Neural progenitor cell (in vitro differentiated cells): ENCODE measurements around the gene MED27. TPM values are rescaled to one million over a fixed set of nuclear protein-coding genes. Genes with fewer than 3 reads are reported as not detected.

Source experiments
- DNase-seq: peaks from one replicate; pipeline ENCODE4 v3.0.0-alpha.2; 2016; ENCODE audit warnings: low spot score
- H2AFZ ChIP-seq: fragments of 200-600 bp; sonication (generic); replicated peaks from 2 replicates; pipeline ENCODE4 v1.6.1; 2016; ENCODE audit warnings: antibody characterized with exemption
- H3F3A ChIP-seq: fragments of 200-600 bp; sonication (generic); 2 replicates; pipeline ENCODE4 v1.6.1; 2016; ENCODE audit warnings: antibody characterized with exemption, low read depth
- H3K27ac ChIP-seq: fragments of 200-600 bp; sonication (generic); 2 replicates; pipeline ENCODE4 v1.5.1; 2016; ENCODE audit warnings: mild to moderate bottlenecking
- H3K27me3 ChIP-seq: fragments of 200-600 bp; sonication (generic); 2 replicates; pipeline ENCODE4 v1.6.1; 2016; ENCODE audit warnings: mild to moderate bottlenecking, moderate library complexity
- H3K36me3 ChIP-seq: fragments of 200-600 bp; sonication (generic); 2 replicates; pipeline ENCODE4 v1.5.1; 2016
- H3K4me1 ChIP-seq: fragments of 200-600 bp; sonication (generic); 2 replicates; pipeline ENCODE4 v1.6.1; 2016; ENCODE audit warnings: mixed run types
- H3K4me2 ChIP-seq: fragments of 200-600 bp; sonication (generic); 2 replicates; pipeline ENCODE4 v1.6.1; 2016
- H3K4me3 ChIP-seq: fragments of 200-600 bp; sonication (generic); 2 replicates; pipeline ENCODE4 v1.5.1; 2016
- H3K79me2 ChIP-seq: fragments of 200-600 bp; sonication (generic); 2 replicates; pipeline ENCODE4 v1.6.1; 2016; ENCODE audit warnings: low read depth
- H3K9ac ChIP-seq: fragments of 200-600 bp; sonication (generic); 2 replicates; pipeline ENCODE4 v1.6.1; 2016
- H3K9me3 ChIP-seq: fragments of 200-600 bp; sonication (generic); 2 replicates; pipeline ENCODE4 v1.5.1; 2016; ENCODE audit warnings: low read depth
- H4K20me1 ChIP-seq: fragments of 200-600 bp; sonication (generic); 2 replicates; pipeline ENCODE4 v1.6.1; 2016; ENCODE audit warnings: low read depth
- H3K27ac Mint-ChIP-seq: 3 replicates; pipeline ENCODE4 v1.8.0; 2021; ENCODE audit warnings: mixed read lengths
- H3K27me3 Mint-ChIP-seq: 2 replicates; pipeline ENCODE4 v1.8.0; 2022; ENCODE audit warnings: low read depth, mild to moderate bottlenecking, inconsistent platforms, moderate library complexity, mixed read lengths; ENCODE audit not compliant: insufficient read depth
- H3K36me3 Mint-ChIP-seq: 3 replicates; pipeline ENCODE4 v1.8.0; 2021; ENCODE audit warnings: mixed read lengths
- H3K4me1 Mint-ChIP-seq: 3 replicates; pipeline ENCODE4 v1.8.0; 2021; ENCODE audit warnings: mixed read lengths
- H3K4me3 Mint-ChIP-seq: 3 replicates; pipeline ENCODE4 v1.8.0; 2021; ENCODE audit warnings: mild to moderate bottlenecking, moderate library complexity, mixed read lengths
- H3K9me3 Mint-ChIP-seq: 3 replicates; pipeline ENCODE4 v1.8.0; 2020; ENCODE audit warnings: mixed read lengths
- CTCF ChIP-seq: fragments of 200-600 bp; sonication (generic); IDR thresholded peaks from 2 replicates; pipeline ENCODE4 v1.5.1; 2017; ENCODE audit warnings: antibody characterized with exemption, mild to moderate bottlenecking
- EZH2 ChIP-seq: fragments of 200-600 bp; sonication (generic); IDR thresholded peaks from 2 replicates; pipeline ENCODE4 v1.6.1; 2017; ENCODE audit warnings: antibody characterized with exemption, mild to moderate bottlenecking, moderate library complexity
- EZH2phosphoT487 ChIP-seq: fragments of 200-600 bp; sonication (generic); IDR thresholded peaks from 2 replicates; pipeline ENCODE4 v1.6.1; 2017; ENCODE audit warnings: antibody characterized with exemption
- total RNA-seq: library from RNA; depleted of rRNA; stranded (reverse); fragments of >200 nt; gene quantifications from 2 replicates; pipeline ENCODE4 v1.2.3, GENCODE V29; 2015; ENCODE audit warnings: low replicate concordance

Gene MED27
- total RNA-seq, 1 donor from 2014 or later: 15.1 TPM

- Histone ChIP-seq H3K9me3 (no peaks in the 10 kb centered on the region), H3K9ac (no peak overlapping the region), H3K79me2 (no peaks in the 10 kb centered on the region), H3K4me3 (no peak overlapping the region), H3K27ac (no peak overlapping the region), H4K20me1 (peaks cover 2% of the 10 kb centered on the region), H3K27me3 (no peaks in the 10 kb centered on the region), H3K36me3 (no peaks in the 10 kb centered on the region), H3K4me1 (no peaks in the 10 kb centered on the region), H3F3A (no peaks in the 10 kb centered on the region), H2AFZ (no peak overlapping the region), H3K4me2 (no peak overlapping the region)
- H3K4me3 Mint-ChIP-seq: no peak overlapping the region
- DNase-seq: no peak
- no peak overlapping the region for H3K27ac Mint-ChIP-seq
- H3K36me3 Mint-ChIP-seq: peaks cover 5% of the 10 kb centered on the region
- H3K4me1 Mint-ChIP-seq: peaks cover 3% of the 10 kb centered on the region
- H3K9me3 Mint-ChIP-seq: no peaks in the 10 kb centered on the region
- TF ChIP-seq EZH2 (no peak), EZH2phosphoT487 (no peak), CTCF (no peak)
- H3K27me3 Mint-ChIP-seq: no peaks in the 10 kb centered on the region
Observed at GRCh38 chr9:131946180-131946579, 133.5 kb downstream of the MED27 start.

- TF ChIP-seq EZH2 (no peak), EZH2phosphoT487 (no peak), CTCF (no peak)
- no peak overlapping the region for H3K4me3 Mint-ChIP-seq
- Histone ChIP-seq H3K9me3 (no peaks in the 10 kb centered on the region), H3K79me2 (no peaks in the 10 kb centered on the region), H3K9ac (no peak overlapping the region), H3K27me3 (no peaks in the 10 kb centered on the region), H3K4me2 (no peak overlapping the region), H3K4me1 (no peaks in the 10 kb centered on the region), H3K4me3 (no peak overlapping the region), H3F3A (no peaks in the 10 kb centered on the region), H4K20me1 (no peaks in the 10 kb centered on the region), H2AFZ (no peak overlapping the region), H3K36me3 (no peaks in the 10 kb centered on the region), H3K27ac (no peak overlapping the region)
- H3K27me3 Mint-ChIP-seq: no peaks in the 10 kb centered on the region
- H3K4me1 Mint-ChIP-seq: peaks cover 3% of the 10 kb centered on the region
- H3K9me3 Mint-ChIP-seq: no peaks in the 10 kb centered on the region
- no peak for DNase-seq
- peaks cover 6% of the 10 kb centered on the region for H3K36me3 Mint-ChIP-seq
- no peak overlapping the region for H3K27ac Mint-ChIP-seq
Observed at GRCh38 chr9:131943351-131943841, 136.3 kb downstream of the MED27 start.

GRCh38 chr9:131942146-131942720 lies 137.4 kb downstream of the MED27 start:
- no peak overlapping the region for H3K9ac ChIP-seq
- Mint-ChIP-seq H3K9me3 (no peaks in the 10 kb centered on the region), H3K4me3 (no peak overlapping the region), H3K36me3 (peaks cover 6% of the 10 kb centered on the region), H3K4me1 (peaks cover 13% of the 10 kb centered on the region), H3K27ac (no peak overlapping the region), H3K27me3 (no peaks in the 10 kb centered on the region)
- no peak overlapping the region for H2AFZ ChIP-seq
- no peak for TF ChIP-seq EZH2
- no peak for TF ChIP-seq CTCF
- TF ChIP-seq EZH2phosphoT487: no peak
- H3K36me3 ChIP-seq: no peaks in the 10 kb centered on the region
- no peak overlapping the region for H3K4me2 ChIP-seq
- H3K4me3 ChIP-seq: no peak overlapping the region
- no peaks in the 10 kb centered on the region for H3F3A ChIP-seq
- no peak for DNase-seq
- H3K27ac ChIP-seq: no peak overlapping the region
- H4K20me1 ChIP-seq: no peaks in the 10 kb centered on the region
- H3K27me3 ChIP-seq: no peaks in the 10 kb centered on the region
- H3K4me1 ChIP-seq: no peaks in the 10 kb centered on the region
- no peaks in the 10 kb centered on the region for H3K9me3 ChIP-seq
- H3K79me2 ChIP-seq: no peaks in the 10 kb centered on the region
